Right atrium auricular region (tissue), 2 donors: Measurements from ENCODE around the gene CCDC122. TPM values are rescaled to one million over a fixed set of nuclear protein-coding genes. Genes with fewer than 3 reads are reported as not detected.

Experiments used
- DNase-seq: peaks from one replicate; pipeline ENCODE4 v3.0.0-alpha.2; 2019; ENCODE audit warnings: low spot score
- H3K27ac ChIP-seq, 2 donors: fragments of 200-600 bp; sonication (generic); 1 replicate in 1 of 2; 2 replicates in 1 of 2; pipeline ENCODE4 v1.5.1; 2016 to 2019
- H3K27me3 ChIP-seq, 2 donors: fragments of 200-600 bp; sonication (generic); one replicate each; pipeline versions ENCODE4 v1.5.1 to v1.6.0; 2017 to 2019
- H3K36me3 ChIP-seq: fragments of 200-600 bp; sonication (generic); one replicate; pipeline ENCODE4 v1.5.1; 2016
- H3K4me1 ChIP-seq, 2 donors: fragments of 200-600 bp; sonication (generic); one replicate each; pipeline versions ENCODE4 v1.5.1 to v1.6.0; 2017 to 2019
- H3K4me3 ChIP-seq, 2 donors: fragments of 200-600 bp; sonication (generic); 1 replicate in 1 of 2; 2 replicates in 1 of 2; pipeline ENCODE4 v1.5.1; 2017 to 2019; ENCODE audit warnings: mild to moderate bottlenecking in 1 of 2, moderate library complexity in 1 of 2
- H3K9me3 ChIP-seq, 2 donors: fragments of 200-600 bp; sonication (generic); one replicate each; pipeline ENCODE4 v1.5.1; 2019
- CTCF ChIP-seq, 2 donors: fragments of 200-600 bp; sonication (generic); IDR thresholded peaks; one replicate each; pipeline ENCODE4 v1.5.1; 2019; ENCODE audit warnings: antibody characterized with exemption in 2 of 2
- total RNA-seq, 2 donors: library from RNA; depleted of rRNA; stranded (reverse); fragments of >200 nt; gene quantifications; one replicate each; pipeline ENCODE4 v1.1.0, GENCODE V29; 2016

Gene CCDC122
- total RNA-seq: 1 to 10 TPM; 2.3 to 3.5 TPM

GRCh38 chr13:43878892-43879754 is at the start of gene CCDC122:
Gene CCDC122 (minus strand): TSS chr13:43879740. CDS start chr13:43869376, 10,364 bp downstream.
- Histone ChIP-seq H3K36me3 (no peaks in the 10 kb centered on the region), H3K27me3 (no peaks in the 10 kb centered on the region), H3K4me3 (peak within 1 kb of the TSS; percentile 70 to 87), H3K9me3 (no peaks in the 10 kb centered on the region), H3K4me1 (peaks cover 0 to 18% of the 10 kb centered on the region in 2 donors), H3K27ac (peak within 1 kb of the TSS; percentile 94 to 95)
- no peak for TF ChIP-seq CTCF (IDR thresholded peaks at IDR 0.05)
- DNase-seq: peak; percentile 87

- H3K27me3 ChIP-seq: no peaks in the 10 kb centered on the region
- no peaks in the 10 kb centered on the region for H3K4me1 ChIP-seq
- H3K4me3 ChIP-seq: no peak overlapping the region
- no peaks in the 10 kb centered on the region for H3K9me3 ChIP-seq
- H3K36me3 ChIP-seq: no peaks in the 10 kb centered on the region
- DNase-seq: no peak
- H3K27ac ChIP-seq: no peak overlapping the region
- no peak for TF ChIP-seq CTCF (IDR thresholded peaks at IDR 0.05)
Measured at GRCh38 chr13:43924549-43925245, 45.2 kb upstream of the CCDC122 start.

- Histone ChIP-seq H3K27ac (no peak overlapping the region), H3K36me3 (no peaks in the 10 kb centered on the region), H3K4me3 (no peak overlapping the region), H3K9me3 (no peaks in the 10 kb centered on the region), H3K4me1 (no peaks in the 10 kb centered on the region), H3K27me3 (no peaks in the 10 kb centered on the region)
- no peak for TF ChIP-seq CTCF (IDR thresholded peaks at IDR 0.05)
- DNase-seq: no peak
Measured at GRCh38 chr13:43920965-43921674, 41.6 kb upstream of the CCDC122 start.

GRCh38 chr13:43918636-43919035 is 39.1 kb upstream of the CCDC122 start:
- H3K36me3 ChIP-seq: no peaks in the 10 kb centered on the region
- no peak for TF ChIP-seq CTCF (IDR thresholded peaks at IDR 0.05)
- no peak overlapping the region for H3K4me3 ChIP-seq
- H3K4me1 ChIP-seq: no peaks in the 10 kb centered on the region
- H3K9me3 ChIP-seq: no peaks in the 10 kb centered on the region
- no peaks in the 10 kb centered on the region for H3K27me3 ChIP-seq
- no peak for DNase-seq
- H3K27ac ChIP-seq: no peak overlapping the region

- Histone ChIP-seq H3K36me3 (no peaks in the 10 kb centered on the region), H3K4me1 (peaks cover 0 to 7% of the 10 kb centered on the region in 2 donors), H3K4me3 (no peak overlapping the region), H3K9me3 (no peaks in the 10 kb centered on the region), H3K27me3 (no peaks in the 10 kb centered on the region), H3K27ac (no peak overlapping the region)
- DNase-seq: no peak
- no peak for TF ChIP-seq CTCF (IDR thresholded peaks at IDR 0.05)
Measured at GRCh38 chr13:43916828-43917227, 37.3 kb upstream of the CCDC122 start.
